Calu3 (cell line): Measurements from ENCODE around the gene FAM185A. TPM values are rescaled to one million over a fixed set of nuclear protein-coding genes. Genes with fewer than 3 reads are reported as not detected.

Source experiments
- BruUV-seq: library from RNA; stranded (reverse); fragments of 400-500 nt; replicated peaks from 2 replicates; lab custom pipeline; 2021; lab: Mats Ljungman, UMichigan
- CTCF ChIA-PET: fragments of 300-600 bp; sonication (Branson Sonifier 250); formaldehyde crosslinking; loops from one replicate; lab custom pipeline; 2022; ENCODE audit warnings: antibody characterized with exemption; lab: Charles Lee
- DNase-seq: peaks from one replicate; pipeline ENCODE4 v3.0.0; 2022
- H3K27ac Mint-ChIP-seq: one replicate; pipeline ENCODE4 v1.8.0; 2022; ENCODE audit warnings: mixed read lengths; ENCODE audit not compliant: unreplicated experiment
- H3K27me3 Mint-ChIP-seq: one replicate; pipeline ENCODE4 v1.8.0; 2022; ENCODE audit warnings: mixed read lengths; ENCODE audit not compliant: unreplicated experiment
- H3K36me3 Mint-ChIP-seq: one replicate; pipeline ENCODE4 v1.8.0; 2022; ENCODE audit warnings: mild to moderate bottlenecking, moderate library complexity, mixed read lengths; ENCODE audit not compliant: insufficient read depth, unreplicated experiment
- H3K4me1 Mint-ChIP-seq: one replicate; pipeline ENCODE4 v1.8.0; 2022; ENCODE audit warnings: mild to moderate bottlenecking, low read depth, mixed read lengths; ENCODE audit not compliant: unreplicated experiment
- H3K4me3 Mint-ChIP-seq: one replicate; pipeline ENCODE4 v1.8.0; 2022; ENCODE audit warnings: mild to moderate bottlenecking, low read depth, moderate library complexity, mixed read lengths; ENCODE audit not compliant: unreplicated experiment
- H3K9me3 Mint-ChIP-seq: one replicate; pipeline ENCODE4 v1.8.0; 2022; ENCODE audit warnings: low read depth, mixed read lengths; ENCODE audit not compliant: unreplicated experiment
- CTCF ChIP-seq: fragments of 200-600 bp; IDR thresholded peaks from one replicate; pipeline ENCODE4 v1.8.0; 2022; ENCODE audit warnings: antibody characterized with exemption; ENCODE audit not compliant: unreplicated experiment
- intact Hi-C: fragments of 100-400 bp; cut with micrococcal nuclease; formaldehyde crosslinking; loops from one replicate; pipeline ENCODE4 v1.10.0; 2022; ENCODE audit not compliant: unreplicated experiment
- total RNA-seq: library from RNA; stranded (reverse); gene quantifications from 2 replicates; pipeline ENCODE4 v1.2.3, GENCODE V29; 2022

The FAM185A gene
- total RNA-seq, 1 experiment from 2014 or later: 9.1 TPM

- DNase-seq: no peak
- no peaks in the 10 kb centered on the region for H3K36me3 Mint-ChIP-seq
- H3K4me3 Mint-ChIP-seq: no peak overlapping the region
- H3K4me1 Mint-ChIP-seq: no peaks in the 10 kb centered on the region
- intact Hi-C loops: no loop called here
- no peaks in the 10 kb centered on the region for H3K27me3 Mint-ChIP-seq
- CTCF ChIA-PET: no interaction called here
- peaks cover 5% of the 10 kb centered on the region for H3K9me3 Mint-ChIP-seq
- no TSS peak for BruUV-seq
- no peak overlapping the region for H3K27ac Mint-ChIP-seq
- no peak for TF ChIP-seq CTCF
These were observed 57.8 kb downstream of the FAM185A start for GRCh38 chr7:102806613-102807012.

GRCh38 chr7:102810916-102811315 is 62.1 kb downstream of the FAM185A start:
- Mint-ChIP-seq H3K9me3 (no peaks in the 10 kb centered on the region), H3K27ac (no peak overlapping the region), H3K4me1 (peaks cover 22% of the 10 kb centered on the region), H3K27me3 (no peaks in the 10 kb centered on the region), H3K4me3 (no peak overlapping the region), H3K36me3 (no peaks in the 10 kb centered on the region)
- intact Hi-C loops: loop anchor here (10.0 kb wide), 1 partner anchor 104 kb away; the partner anchor contains the start of gene LRRC17
- no peak for TF ChIP-seq CTCF
- BruUV-seq: no TSS peak
- DNase-seq: no peak
- CTCF ChIA-PET: no interaction called here

DNA sequence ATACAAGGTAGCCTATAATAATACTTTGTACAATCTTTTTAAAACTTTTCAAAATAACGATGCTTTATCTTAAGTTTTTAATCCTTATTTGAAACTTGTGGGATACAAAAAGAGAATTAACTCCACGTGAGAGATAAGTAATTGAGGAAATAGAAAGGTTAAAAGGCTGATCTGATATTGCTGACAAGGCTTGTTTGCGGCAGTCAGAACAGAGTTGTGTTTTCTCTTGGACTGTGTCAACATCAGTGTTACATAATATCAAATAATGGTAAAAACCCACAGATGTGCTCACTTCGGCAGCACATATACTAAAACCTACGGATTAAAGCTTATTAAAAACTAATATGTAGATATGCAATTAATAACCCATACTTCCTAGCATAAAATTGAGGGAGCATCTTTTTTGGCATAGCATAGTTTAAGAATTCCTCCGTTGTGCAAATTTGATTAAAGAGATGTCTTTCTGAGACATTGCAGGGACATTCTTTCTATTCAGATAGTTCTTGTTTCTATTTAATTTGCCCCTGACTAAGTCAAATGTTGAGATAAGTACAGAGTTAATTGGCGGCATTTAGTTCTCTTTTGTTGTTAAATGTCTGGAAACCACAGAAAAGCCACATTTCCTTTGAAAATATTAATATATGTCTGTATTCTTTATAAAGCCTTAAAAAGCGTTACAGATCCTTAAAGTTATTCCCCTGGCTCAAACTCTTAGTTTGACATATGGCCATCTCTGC is 63.3 kb downstream of the FAM185A start:
- H3K4me1 Mint-ChIP-seq: peaks cover 22% of the 10 kb centered on the region
- CTCF ChIA-PET: no interaction called here
- no peaks in the 10 kb centered on the region for H3K9me3 Mint-ChIP-seq
- no peak for TF ChIP-seq CTCF
- H3K4me3 Mint-ChIP-seq: no peak overlapping the region
- H3K27me3 Mint-ChIP-seq: no peaks in the 10 kb centered on the region
- no peak overlapping the region for H3K27ac Mint-ChIP-seq
- BruUV-seq: no TSS peak
- no peaks in the 10 kb centered on the region for H3K36me3 Mint-ChIP-seq
- intact Hi-C loops: loop anchor here (10.0 kb wide), 1 partner anchor 103 kb away; the partner anchor contains the start of gene LRRC17
- DNase-seq: no peak

GRCh38 chr7:102813191-102814024 is 64.6 kb downstream of the FAM185A start:
- intact Hi-C loops: loop anchor here (10.0 kb wide), 1 partner anchor 101 kb away; the partner anchor contains the start of gene LRRC17
- BruUV-seq: no TSS peak
- DNase-seq: no peak
- Mint-ChIP-seq H3K4me3 (no peak overlapping the region), H3K9me3 (no peaks in the 10 kb centered on the region), H3K27me3 (no peaks in the 10 kb centered on the region), H3K36me3 (no peaks in the 10 kb centered on the region), H3K4me1 (peaks cover 22% of the 10 kb centered on the region), H3K27ac (no peak overlapping the region)
- TF ChIP-seq CTCF: no peak
- CTCF ChIA-PET: interaction anchor here (0.6 kb wide), 1 partner anchor 249 kb away, joined by 3 read pairs; no protein-coding TSS in a partner anchor
